Measurements from ENCODE around the gene CSNK1G3. TPM values are rescaled to one million over a fixed set of nuclear protein-coding genes. Genes with fewer than 3 reads are reported as not detected.

CSNK1G3 gene
- total RNA-seq, 4 donors from 2014 or later: 23.1 to 45.6 (median 30.5) TPM

GRCh38 chr5:123557907-123558306, 45.9 kb downstream of the CSNK1G3 start:
- Histone ChIP-seq H3K9me3 (no peaks in the 10 kb centered on the region), H3K4me3 (no peak overlapping the region), H3K27me3 (no peaks in the 10 kb centered on the region), H3K27ac (no peak overlapping the region), H3K36me3 (no peaks in the 10 kb centered on the region), H3K4me1 (no peaks in the 10 kb centered on the region)
- 94% methylated on average over 3 of the region's 3 CpGs for WGBS
- TF ChIP-seq CTCF (IDR thresholded peaks at IDR 0.05) (no peak), POLR2AphosphoS5 (IDR thresholded peaks at IDR 0.05) (no peak), EP300 (IDR thresholded peaks at IDR 0.05) (no peak)
- DNase-seq (ENCODE audit: low spot score in 2 of 2): no peak

DNA sequence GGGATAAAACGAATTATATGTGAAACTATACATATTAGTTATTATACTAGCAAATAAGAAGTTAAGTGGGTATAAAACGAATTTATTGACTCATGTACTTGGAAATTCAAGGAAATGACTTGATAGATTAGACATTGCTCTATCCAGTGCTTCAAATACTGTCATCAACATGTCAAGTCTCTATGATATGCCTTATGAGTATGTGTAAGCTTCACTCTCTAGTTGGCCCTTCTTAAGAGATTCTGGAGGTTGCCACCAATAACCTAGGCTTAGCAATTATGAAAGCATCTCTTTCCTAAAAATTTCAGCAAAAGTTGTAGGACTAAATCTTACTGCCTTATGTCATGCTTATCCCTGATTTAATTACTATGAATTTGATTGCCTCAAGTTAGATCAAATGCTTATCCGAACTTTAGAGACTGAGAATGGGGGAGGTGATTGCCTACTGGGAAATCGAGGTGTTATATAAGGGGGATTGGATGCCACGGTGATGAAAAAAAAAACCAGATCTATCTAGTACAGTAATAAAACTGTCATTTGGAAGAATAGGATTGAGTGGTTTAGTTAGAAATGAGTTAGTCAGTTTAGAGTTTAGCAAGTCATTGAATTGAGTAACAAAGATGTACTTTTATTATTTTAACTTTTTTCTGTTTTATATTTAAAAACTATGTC, 46.9 kb downstream of the CSNK1G3 start:
- Histone ChIP-seq H3K27ac (no peak overlapping the region), H3K36me3 (no peaks in the 10 kb centered on the region), H3K4me3 (no peak overlapping the region), H3K4me1 (no peaks in the 10 kb centered on the region), H3K9me3 (no peaks in the 10 kb centered on the region), H3K27me3 (no peaks in the 10 kb centered on the region)
- no peak for DNase-seq (ENCODE audit: low spot score in 2 of 2)
- 91% methylated on average over 5 of the region's 5 CpGs for WGBS
- TF ChIP-seq CTCF (IDR thresholded peaks at IDR 0.05) (no peak), POLR2A (IDR thresholded peaks at IDR 0.05) (no peak), POLR2AphosphoS5 (IDR thresholded peaks at IDR 0.05) (no peak), EP300 (IDR thresholded peaks at IDR 0.05) (no peak)

- 92% methylated on average over 1 of the region's 1 CpG for WGBS
- no peak overlapping the region for H3K4me3 ChIP-seq
- no peak for DNase-seq (ENCODE audit: low spot score in 2 of 2)
- no peak for TF ChIP-seq CTCF (IDR thresholded peaks at IDR 0.05)
- no peaks in the 10 kb centered on the region for H3K27me3 ChIP-seq
- H3K9me3 ChIP-seq: no peaks in the 10 kb centered on the region
- H3K36me3 ChIP-seq: no peaks in the 10 kb centered on the region
- H3K27ac ChIP-seq: no peak overlapping the region
- H3K4me1 ChIP-seq: no peaks in the 10 kb centered on the region
Observed at GRCh38 chr5:123559434-123559775, 47.4 kb downstream of the CSNK1G3 start.

DNA sequence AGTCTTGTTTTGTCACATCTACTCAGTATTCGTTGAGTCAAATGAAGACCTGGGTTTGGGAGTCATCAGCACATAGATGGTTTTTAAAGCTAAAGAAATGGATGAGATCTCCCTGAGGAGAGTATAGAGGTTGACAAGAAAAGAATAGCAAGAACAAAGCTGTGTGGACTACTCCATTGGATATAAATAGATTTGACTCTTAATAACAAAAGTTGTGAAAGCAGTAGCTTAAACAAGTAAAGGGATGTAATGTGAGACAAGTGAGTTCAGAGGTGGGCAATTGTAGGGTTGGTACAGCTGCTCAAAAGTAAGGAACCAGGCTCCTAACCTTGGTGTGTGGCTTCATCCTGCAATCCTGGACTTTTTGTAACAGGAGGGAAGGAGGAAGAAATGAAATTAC, 49.3 kb downstream of the CSNK1G3 start:
- H3K27me3 ChIP-seq: no peaks in the 10 kb centered on the region
- no peaks in the 10 kb centered on the region for H3K9me3 ChIP-seq
- WGBS: 98% methylated on average over 1 of the region's 1 CpG
- DNase-seq (ENCODE audit: low spot score in 2 of 2): no peak
- H3K4me1 ChIP-seq: no peaks in the 10 kb centered on the region
- H3K4me3 ChIP-seq: no peak overlapping the region
- no peaks in the 10 kb centered on the region for H3K36me3 ChIP-seq
- H3K27ac ChIP-seq: no peak overlapping the region
- TF ChIP-seq POLR2AphosphoS5 (IDR thresholded peaks at IDR 0.05) (no peak), CTCF (IDR thresholded peaks at IDR 0.05) (no peak), POLR2A (IDR thresholded peaks at IDR 0.05) (no peak), EP300 (IDR thresholded peaks at IDR 0.05) (no peak)

- H3K4me1 ChIP-seq: no peaks in the 10 kb centered on the region
- H3K27me3 ChIP-seq: no peaks in the 10 kb centered on the region
- H3K4me3 ChIP-seq: no peak overlapping the region
- H3K36me3 ChIP-seq: peaks cover 8% of the 10 kb centered on the region
- H3K9me3 ChIP-seq: no peaks in the 10 kb centered on the region
- TF ChIP-seq POLR2A (IDR thresholded peaks at IDR 0.05) (no peak), POLR2AphosphoS5 (IDR thresholded peaks at IDR 0.05) (no peak), CTCF (IDR thresholded peaks at IDR 0.05) (no peak), EP300 (IDR thresholded peaks at IDR 0.05) (no peak)
- no peak for DNase-seq (ENCODE audit: low spot score in 2 of 2)
- H3K27ac ChIP-seq: no peak overlapping the region
Observed at GRCh38 chr5:123571927-123572326, 60.0 kb downstream of the CSNK1G3 start.

Measured in suprapubic skin (tissue), 4 donors.